Ovary (tissue), 9 donors: ENCODE results near the gene TMCC2. TPM values are rescaled to one million over a fixed set of nuclear protein-coding genes. Genes with fewer than 3 reads are reported as not detected.

Source experiments
- DNase-seq, 5 donors: peaks; one replicate each; pipeline ENCODE4 v3.0.0-alpha.2; 2019 to 2020
- H3K27ac ChIP-seq, 2 donors: fragments of 200-600 bp; one replicate each; pipeline versions ENCODE4 v1.5.1 to v1.8.0; 2019 to 2022
- H3K27me3 ChIP-seq: fragments of 200-600 bp; one replicate; pipeline ENCODE4 v1.8.0; 2022
- H3K36me3 ChIP-seq: fragments of 200-600 bp; sonication (generic); one replicate; pipeline ENCODE4 v1.5.1; 2019
- H3K4me1 ChIP-seq: one replicate; pipeline ENCODE4 v1.8.1; 2013; ENCODE audit warnings: mild to moderate bottlenecking, moderate library complexity; ENCODE audit not compliant: insufficient read depth
- H3K4me3 ChIP-seq: fragments of 200-600 bp; sonication (generic); one replicate; pipeline ENCODE4 v1.5.1; 2017
- H3K9me3 ChIP-seq, 2 donors: fragments of 200-600 bp in 1 of 2; sonication (generic) in 1 of 2; one replicate each; pipeline versions ENCODE4 v1.5.1 to v1.8.1; 2013 to 2019; ENCODE audit warnings: mild to moderate bottlenecking in 1 of 2, moderate library complexity in 1 of 2
- EP300 ChIP-seq: sonication (generic); formaldehyde crosslinking; IDR thresholded peaks from one replicate; pipeline ENCODE4 v1.6.1; 2017; ENCODE audit warnings: antibody characterized with exemption
- POLR2A ChIP-seq: fragments of 450-650 bp; IDR thresholded peaks from one replicate; pipeline ENCODE4 v1.6.1; 2017; ENCODE audit warnings: antibody characterized with exemption, mild to moderate bottlenecking, moderate library complexity
- WGBS, 3 donors: extraction: QIAGEN DNeasy Blood & Tissue Kit in 1 of 3; methylation state at CpG; one replicate each; pipeline versions ENCODE4 v1.1.5 to v1.1.7; 2013 to 2017; 5-methylcytosine and 5-hydroxymethylcytosine counted together
- intact Hi-C, 4 donors: fragments of 100-400 bp; cut with DNase I; formaldehyde crosslinking; loops; one replicate each; pipeline versions ENCODE4 v1.11.0 to v1.15.1; 2022 to 2023
- polyA plus RNA-seq, 2 donors: library from polyadenylated mRNA; stranded (reverse); fragments of 200-250 nt in 1 of 2; fragments of 350-450 nt in 1 of 2; fragmentation: Illumina TruSeq in 1 of 2; extraction: RNeasy Lipid Tissue Mini Kit (QIAGEN cat#74804) in 1 of 2; gene quantifications; one replicate each; pipeline ENCODE4 v1.2.3, GENCODE V29; 2013 to 2014
- total RNA-seq, 7 donors: library from RNA; depleted of rRNA in 2 of 7; stranded (reverse); fragments of >200 nt in 2 of 7; fragmentation: NEBNext Ultra II Directional in 3 of 7; extraction: Animal tissue kit (Norgen Biotek cat#: 25700) in 3 of 7; gene quantifications; one replicate each; pipeline versions ENCODE4 v1.1.0 to v1.2.4, GENCODE V29; 2016 to 2023
- TF ChIP-seq, protein P1 (sequence below), 3 donors: fragments of 450-650 bp in 2 of 3; fragments of 200-600 bp in 1 of 3; IDR thresholded peaks; one replicate each; pipeline versions ENCODE4 v1.5.1 to v1.8.0; 2016 to 2022; ENCODE audit warnings: antibody characterized with exemption in 3 of 3, mild to moderate bottlenecking in 1 of 3
- donor health status: DM: no; HTN: no; CAD: no; lungs with moderate emphysema.
- donor health status: DM: no; HTN: no; CAD: no.
- donor health status: Bipolar disorder and iron deficiency.
- donor health status: DM: yes; HTN: yes; CAD: no.
- donor health status: DM: no; HTN: no; CAD: no.
- donor health status: DM: yes; HTN: yes; CAD: no.

TMCC2 gene
- total and polyA plus RNA-seq, 9 donors, result 2.3 to 11.0 (median 7.8) TPM

DNA sequence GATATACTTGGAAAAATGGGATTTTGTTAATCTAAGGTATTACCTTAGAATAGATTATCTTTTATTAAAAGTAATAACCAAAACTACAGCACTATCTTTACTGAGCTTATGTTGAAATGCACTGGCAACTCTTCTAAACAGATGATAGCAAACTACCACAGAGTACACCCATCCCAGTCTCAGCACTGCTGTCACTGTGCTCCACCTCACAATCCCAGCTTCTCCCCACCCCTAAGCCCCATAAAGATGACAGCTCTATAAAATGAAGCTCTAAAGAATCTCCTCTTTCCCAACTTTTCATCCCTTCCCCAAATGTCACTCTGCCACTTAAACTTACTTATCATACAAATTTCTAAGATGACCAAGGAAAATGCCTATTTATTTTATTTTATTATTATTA, 22.7 kb upstream of the TMCC2 start:
- no peak for DNase-seq
- Histone ChIP-seq H3K36me3 (no peaks in the 10 kb centered on the region), H3K4me1 (peaks cover 3% of the 10 kb centered on the region), H3K27me3 (no peaks in the 10 kb centered on the region), H3K27ac (no peak overlapping the region), H3K9me3 (no peaks in the 10 kb centered on the region), H3K4me3 (no peak overlapping the region)
- TF ChIP-seq, protein P1, sequence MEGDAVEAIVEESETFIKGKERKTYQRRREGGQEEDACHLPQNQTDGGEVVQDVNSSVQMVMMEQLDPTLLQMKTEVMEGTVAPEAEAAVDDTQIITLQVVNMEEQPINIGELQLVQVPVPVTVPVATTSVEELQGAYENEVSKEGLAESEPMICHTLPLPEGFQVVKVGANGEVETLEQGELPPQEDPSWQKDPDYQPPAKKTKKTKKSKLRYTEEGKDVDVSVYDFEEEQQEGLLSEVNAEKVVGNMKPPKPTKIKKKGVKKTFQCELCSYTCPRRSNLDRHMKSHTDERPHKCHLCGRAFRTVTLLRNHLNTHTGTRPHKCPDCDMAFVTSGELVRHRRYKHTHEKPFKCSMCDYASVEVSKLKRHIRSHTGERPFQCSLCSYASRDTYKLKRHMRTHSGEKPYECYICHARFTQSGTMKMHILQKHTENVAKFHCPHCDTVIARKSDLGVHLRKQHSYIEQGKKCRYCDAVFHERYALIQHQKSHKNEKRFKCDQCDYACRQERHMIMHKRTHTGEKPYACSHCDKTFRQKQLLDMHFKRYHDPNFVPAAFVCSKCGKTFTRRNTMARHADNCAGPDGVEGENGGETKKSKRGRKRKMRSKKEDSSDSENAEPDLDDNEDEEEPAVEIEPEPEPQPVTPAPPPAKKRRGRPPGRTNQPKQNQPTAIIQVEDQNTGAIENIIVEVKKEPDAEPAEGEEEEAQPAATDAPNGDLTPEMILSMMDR (IDR thresholded peaks at IDR 0.05), result no peak
- TF ChIP-seq EP300, result no peak
- TF ChIP-seq POLR2A, result no peak
- intact Hi-C loops, result no loop called here

DNA sequence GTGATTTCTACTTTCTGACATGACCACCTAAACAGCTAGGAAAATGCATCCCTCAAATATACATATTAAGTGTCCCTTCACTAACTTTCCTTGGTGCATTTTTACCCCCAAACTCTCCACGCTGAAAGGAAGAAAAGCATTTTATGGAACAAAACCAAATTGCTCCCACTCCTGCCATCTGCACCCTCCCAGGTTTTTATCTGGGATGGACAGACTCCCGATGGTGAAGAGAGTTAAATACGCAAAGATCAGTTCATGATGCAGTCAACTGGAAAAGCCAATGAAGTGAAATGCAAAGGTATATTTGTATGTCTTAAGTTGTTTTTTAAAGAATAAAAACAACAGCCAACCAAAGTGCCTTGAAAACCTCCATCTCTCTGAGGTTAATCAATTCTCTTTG, 18.9 kb upstream of the TMCC2 start:
- Histone ChIP-seq H3K4me1 (peaks cover 3% of the 10 kb centered on the region), H3K4me3 (no peak overlapping the region), H3K27ac (no peak overlapping the region), H3K36me3 (no peaks in the 10 kb centered on the region), H3K9me3 (no peaks in the 10 kb centered on the region), H3K27me3 (no peaks in the 10 kb centered on the region)
- no peak for DNase-seq
- intact Hi-C loops, result no loop called here
- WGBS, 3 donors, result 83 to 91% (median 89%) methylated on average over 3 of the region's 3 CpGs
- no peak for TF ChIP-seq POLR2A

DNA sequence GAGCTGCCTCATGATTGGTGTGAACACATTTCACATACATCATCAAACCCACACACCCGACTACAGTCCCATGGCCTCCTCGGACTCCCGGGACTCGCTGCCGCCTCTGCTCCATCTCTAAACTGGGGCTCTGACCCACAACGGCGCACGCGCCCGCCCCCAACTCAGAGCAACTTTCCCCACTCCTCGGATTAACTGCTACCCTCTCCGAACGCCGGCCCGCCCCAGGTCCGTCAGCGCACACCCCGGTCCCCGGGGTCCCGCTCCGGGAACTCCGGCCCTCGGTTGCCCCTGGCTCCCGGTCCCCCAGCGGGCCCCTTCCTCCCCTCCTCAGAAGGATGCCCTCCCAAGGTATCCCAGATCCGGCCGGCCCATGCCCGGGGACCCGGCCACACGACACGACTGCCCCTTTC, 17.0 kb upstream of the TMCC2 start:
- Histone ChIP-seq H3K27me3 (no peaks in the 10 kb centered on the region), H3K36me3 (no peaks in the 10 kb centered on the region), H3K9me3 (no peaks in the 10 kb centered on the region), H3K27ac (peak overlapping the region; percentile 79 to 90), H3K4me1 (peaks cover 3% of the 10 kb centered on the region), H3K4me3 (peak overlapping the region; percentile 100)
- peak in 1 of 5 donors; percentile 40 for DNase-seq
- intact Hi-C loops, result no loop called here
- WGBS, 3 donors, result 0 to 1% (median 1%) methylated on average over 31 of the region's 31 CpGs
- TF ChIP-seq EP300 (no peak), POLR2A (no peak)
- TF ChIP-seq, protein P1 (IDR thresholded peaks at IDR 0.05), result no peak

DNA sequence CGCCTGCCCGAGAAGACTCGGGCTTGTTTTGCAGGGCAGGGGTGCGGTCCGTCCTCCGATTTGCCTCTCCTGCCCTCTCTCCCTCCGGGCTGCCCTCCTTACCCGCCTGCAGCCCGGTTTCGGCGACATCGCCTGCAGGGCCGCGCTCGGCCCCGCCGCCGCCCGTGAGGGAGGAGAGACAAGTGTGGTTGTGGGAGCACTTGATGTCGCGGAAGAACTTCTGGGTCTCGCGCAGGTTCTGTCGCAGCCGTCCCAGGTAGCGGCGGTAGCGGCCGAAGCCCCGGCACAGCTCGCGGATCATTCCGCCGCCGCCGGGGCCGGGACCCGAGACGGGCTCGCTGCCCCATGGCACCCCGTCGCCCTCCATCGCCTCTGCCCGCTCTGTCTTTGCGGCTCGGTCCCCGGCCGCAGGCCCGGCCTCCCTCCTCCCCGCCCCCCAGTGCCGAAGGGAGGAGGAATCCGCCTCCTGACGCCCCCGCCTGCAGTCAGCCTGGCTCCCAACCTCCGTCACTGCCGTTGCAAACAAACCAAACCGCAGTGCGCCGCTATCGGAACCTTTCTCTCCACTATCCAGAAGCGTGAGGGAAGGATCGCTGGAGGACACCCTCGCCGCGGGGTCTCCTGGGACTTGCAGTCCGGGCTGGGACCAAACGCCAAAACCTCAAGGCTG, 16.4 kb upstream of the TMCC2 start, which contains the start of gene DSTYK:
TSS of gene DSTYK (minus strand) at position 534 of the 670 bp plus-strand sequence. CDS start at position 367, 167 bp downstream.
- WGBS, 3 donors, result 0% methylated on average over 63 to 67 of the region's 67 CpGs
- Histone ChIP-seq H3K4me1 (peaks cover 3% of the 10 kb centered on the region), H3K27me3 (no peaks in the 10 kb centered on the region), H3K9me3 (no peaks in the 10 kb centered on the region), H3K4me3 (peak within 1 kb of the TSS; percentile 100), H3K27ac (peak within 1 kb of the TSS; percentile 79 to 90), H3K36me3 (no peaks in the 10 kb centered on the region)
- TF ChIP-seq, protein P1 (IDR thresholded peaks at IDR 0.05), result peak in 1 of 3 donors; percentile 46
- TF ChIP-seq POLR2A (peak; percentile 80), EP300 (no peak)
- intact Hi-C loops, result no loop called here
- peak; percentile 90 to 95 (median 93) for DNase-seq

DNA sequence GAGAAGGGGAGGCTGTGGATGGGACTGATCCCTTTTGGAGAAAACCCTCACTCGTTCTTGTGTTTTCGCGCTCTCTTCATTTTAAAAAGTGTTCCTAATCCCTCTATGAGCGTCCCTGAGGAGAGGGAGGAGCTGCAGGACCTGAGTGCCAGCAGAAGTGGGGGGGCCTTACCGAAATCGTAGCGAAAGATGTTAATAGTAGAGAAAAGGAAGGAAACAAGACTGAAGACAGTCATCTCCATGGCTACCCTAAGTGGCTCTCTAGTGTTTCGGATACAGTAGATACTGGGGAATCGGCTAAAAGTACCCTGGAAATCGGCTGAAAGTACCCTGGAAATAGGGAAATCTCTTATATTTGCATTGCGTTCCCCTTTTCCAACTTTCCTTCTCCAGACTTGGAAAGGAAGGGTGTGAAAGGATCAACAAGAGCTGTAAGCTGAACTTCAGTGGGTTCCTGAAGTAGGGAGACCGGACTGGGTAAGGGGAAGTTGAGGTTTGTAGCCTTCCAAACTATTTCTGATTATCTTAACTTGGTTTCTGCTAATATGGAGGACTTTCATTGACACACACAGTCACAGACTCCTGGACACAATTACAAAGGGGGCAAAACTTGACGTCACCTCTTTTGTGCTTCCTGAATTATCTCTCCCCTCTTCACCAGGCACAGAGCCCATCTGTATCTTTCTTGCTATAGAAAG, 15.8 kb upstream of the TMCC2 start:
- Histone ChIP-seq H3K27me3 (no peaks in the 10 kb centered on the region), H3K36me3 (no peaks in the 10 kb centered on the region), H3K4me1 (peaks cover 3% of the 10 kb centered on the region), H3K9me3 (no peaks in the 10 kb centered on the region), H3K4me3 (peak overlapping the region; percentile 100), H3K27ac (peak overlapping the region in 1 of 2 donors; percentile 90)
- no peak for DNase-seq
- 50 to 54% (median 51%) methylated on average over 13 of the region's 13 CpGs for WGBS, 3 donors
- intact Hi-C loops, result no loop called here
- TF ChIP-seq, protein P1 (IDR thresholded peaks at IDR 0.05), result no peak
- TF ChIP-seq EP300 (no peak), POLR2A (no peak)
